Glomerular visceral epithelial cell (primary cell): Measurements from ENCODE around the gene IKZF2.

Source experiments
- DNase-seq: peaks from one replicate; pipeline ENCODE4 v3.0.0-alpha.2; 2016; ENCODE audit errors: extremely low spot score

IKZF2 gene

DNA sequence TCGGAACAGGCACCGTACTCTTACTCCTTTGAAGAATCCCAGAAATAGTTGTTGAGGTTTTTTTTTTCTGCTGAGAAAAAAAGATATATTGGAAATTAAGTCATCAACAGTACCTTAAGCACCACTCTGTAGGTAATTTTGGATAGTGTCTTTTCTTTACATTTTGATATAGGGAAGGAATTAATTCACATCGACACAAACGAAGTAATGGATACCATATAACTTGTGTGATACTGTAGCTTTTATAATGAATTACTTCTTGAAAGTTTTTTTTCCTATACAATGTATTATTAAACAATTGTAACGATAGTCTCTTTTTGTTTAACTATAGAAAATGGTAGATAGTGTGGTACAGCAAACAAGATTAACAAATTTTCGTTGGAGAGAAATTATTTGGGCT lies 1.5 kb upstream of the IKZF2 start:
- no peak for DNase-seq

DNA sequence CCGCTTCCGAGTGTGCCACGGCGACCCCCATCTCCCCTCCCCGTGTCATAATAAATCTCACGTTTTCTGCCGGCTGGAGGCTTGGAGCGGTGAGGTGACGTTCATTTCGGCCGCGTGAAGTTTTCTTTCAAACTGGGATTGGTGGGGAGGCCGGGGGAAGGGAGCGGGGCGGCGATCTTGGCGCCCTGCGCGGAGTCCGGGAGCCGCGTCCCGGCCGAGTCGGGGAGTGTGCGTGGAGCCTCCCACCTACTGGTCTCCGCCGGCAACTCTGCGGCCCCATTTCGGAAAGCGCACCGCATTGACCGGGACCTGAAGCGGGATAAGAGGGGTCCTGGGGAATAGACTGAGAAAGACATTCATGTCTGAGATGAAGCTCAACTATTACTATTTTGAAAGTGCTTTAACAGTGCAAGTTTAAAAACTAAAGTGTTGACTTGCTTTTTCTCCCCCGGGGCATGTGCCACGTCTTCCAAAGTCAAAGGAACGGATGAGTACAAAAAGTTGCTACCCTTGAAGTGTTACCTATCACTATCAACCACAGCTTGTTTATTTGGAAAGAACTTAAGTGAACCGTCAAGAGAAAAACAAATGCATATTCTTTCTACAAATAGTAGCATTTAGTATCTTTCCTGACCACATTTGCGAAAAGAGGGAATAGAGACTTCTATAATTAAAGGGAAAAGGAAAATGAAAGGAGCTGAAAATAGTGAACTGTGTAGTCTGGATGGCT lies 818 bp upstream of the IKZF2 start:
- peak; percentile 73 for DNase-seq

DNA sequence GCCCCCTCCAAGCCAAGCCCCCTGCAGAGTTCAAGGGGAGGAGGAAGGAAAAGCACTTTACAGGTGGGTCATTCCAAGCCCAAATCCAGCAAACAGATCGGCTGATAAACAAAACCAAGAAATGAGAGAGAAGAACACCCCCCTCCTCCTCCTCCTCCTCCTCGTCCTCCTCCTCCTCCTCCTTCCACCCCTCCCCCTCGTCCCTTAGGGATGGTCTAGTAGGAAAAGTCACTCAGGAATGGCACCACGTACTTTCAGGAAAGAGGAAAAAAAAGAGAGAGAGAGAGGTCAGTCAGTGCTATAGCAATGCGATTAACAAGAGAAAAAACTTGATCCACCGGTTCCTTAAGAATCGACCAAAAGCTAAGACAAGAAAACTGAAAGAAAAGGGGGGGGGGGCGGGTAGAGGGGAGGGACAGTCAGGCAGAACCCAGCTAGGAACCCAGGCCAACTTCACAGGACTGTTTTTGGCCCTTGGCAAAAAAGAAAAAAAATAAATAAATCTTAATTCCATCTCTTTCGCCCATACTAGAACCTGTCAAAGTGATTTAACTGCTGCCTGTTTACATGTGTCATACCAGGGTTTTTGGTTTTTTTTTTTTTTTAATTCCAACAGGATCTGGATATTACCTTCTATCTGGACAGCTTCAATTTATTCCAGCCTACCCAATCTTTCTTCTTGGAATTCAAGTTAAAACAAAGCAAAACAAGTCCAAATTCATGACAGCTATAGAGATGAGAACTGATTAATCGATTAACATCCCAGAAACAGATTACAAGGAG lies 906 bp downstream of the IKZF2 start:
- DNase-seq = peak; percentile 24

DNA sequence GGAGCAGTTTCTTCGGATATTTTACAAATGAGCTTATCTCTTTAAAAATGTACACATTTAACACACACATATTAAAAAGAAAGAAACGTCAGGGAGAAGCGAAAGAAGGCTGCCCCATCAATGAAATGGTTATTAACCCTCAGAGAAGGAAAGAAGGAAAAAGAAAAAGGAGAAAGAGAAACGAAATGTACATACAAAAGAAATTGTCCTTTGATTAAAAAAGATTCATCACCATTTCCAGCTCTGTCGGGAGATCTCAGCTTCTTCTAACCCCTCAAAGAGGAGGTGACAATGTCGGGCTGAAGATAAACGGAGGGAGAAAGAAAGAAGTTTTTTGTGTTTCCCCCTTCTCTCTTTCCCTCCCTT lies 1.5 kb downstream of the IKZF2 start:
- DNase-seq = no peak

DNA sequence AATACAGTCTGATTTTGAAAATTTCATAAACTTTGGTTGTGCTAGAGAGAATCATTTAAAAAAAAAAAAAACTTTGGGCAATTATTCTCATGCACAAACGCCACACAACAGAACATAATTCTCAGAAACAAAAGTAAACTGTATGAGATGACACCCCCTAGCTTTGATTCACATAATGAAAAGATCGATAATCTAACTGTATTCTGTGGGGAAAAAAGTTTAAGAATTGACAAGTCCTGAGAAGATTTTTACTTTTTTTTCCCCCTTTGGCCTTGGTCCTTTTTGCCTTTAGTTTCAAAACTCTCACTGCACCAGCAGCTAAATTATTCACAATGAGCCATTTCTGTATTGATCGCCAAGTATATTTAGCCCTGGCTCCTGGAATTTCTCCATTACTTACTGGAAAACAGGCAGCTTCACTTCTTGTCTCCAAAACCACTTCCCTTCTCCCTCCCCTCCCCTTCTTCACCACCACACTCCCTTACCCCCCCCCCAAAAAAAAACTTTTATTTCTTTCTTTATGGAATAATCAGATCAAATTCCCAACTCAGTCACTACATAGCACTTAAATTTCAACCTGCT lies 2.0 kb downstream of the IKZF2 start:
- DNase-seq = no peak

DNA sequence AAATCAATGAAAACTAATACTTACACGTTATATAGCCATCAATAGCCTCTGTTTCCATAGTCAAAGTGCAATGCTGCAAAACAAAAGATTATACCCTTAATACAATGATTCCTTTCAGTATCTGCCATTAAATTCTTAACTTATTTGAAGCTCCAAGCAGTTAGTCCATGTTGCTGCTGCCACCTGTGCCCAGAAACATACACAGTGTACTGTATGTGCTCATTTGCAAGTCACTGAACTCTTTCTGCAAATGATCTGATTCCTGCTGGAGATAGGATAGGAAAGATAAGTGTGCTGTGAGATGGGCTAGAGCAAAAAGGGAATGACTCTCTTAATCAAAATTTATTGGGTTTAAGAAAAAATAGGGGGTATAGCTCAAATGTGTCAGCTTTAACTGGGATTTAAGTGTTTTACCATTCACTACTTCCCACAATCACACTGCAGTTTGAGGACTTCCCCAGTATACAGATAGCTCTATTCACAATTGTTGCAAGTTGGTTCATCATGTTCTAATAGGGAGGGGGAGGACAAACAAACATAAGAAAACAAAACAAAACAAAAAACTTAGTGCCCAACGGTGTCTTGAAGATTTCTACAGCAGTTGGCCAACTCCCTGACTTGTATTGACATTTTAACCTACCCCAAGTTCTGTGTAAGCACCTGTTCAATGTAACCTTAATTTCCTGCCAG lies 2.7 kb downstream of the IKZF2 start:
- no peak for DNase-seq

DNA sequence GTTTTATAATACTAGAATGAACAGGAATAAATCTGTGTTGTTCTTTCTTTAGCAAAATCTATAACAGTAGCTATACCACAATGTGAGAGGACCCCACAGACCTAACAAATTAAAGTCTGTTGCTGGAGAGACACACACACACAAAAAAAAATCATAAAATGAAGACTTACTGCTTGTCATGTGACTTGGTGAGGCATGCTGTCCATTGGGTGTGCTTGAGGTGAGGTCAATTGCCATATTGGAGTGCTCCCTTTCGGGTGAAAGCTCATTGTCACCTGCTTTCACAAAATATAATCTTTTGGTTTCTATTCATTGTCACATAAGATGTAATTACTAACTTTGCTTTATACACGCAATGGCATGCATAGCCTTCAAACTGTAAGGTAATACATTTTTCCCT lies 3.9 kb downstream of the IKZF2 start:
- DNase-seq = no peak

DNA sequence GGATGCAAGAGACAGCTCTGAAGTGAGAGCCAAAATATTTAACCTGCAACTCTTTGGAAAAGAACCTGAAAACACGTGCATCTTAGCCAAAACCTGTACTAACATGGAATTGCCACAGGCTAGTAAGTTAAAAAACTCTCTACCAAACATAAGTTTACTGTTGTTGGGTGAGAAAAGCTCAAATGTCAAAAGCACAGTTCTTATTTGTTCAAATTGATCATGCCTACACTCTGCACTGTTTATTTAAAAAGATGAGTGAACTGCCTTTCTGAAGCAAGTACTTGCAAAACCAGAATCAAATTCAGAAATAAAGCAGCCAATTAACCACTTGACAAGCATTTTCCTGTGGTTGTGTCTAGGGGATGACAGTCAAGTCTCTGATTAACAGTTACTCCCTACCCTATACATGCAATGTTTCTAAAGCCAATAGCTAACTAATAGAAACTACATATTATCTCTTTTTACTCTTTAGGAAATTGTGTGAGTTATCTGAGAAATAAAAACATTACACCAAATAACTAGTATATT lies 5.6 kb downstream of the IKZF2 start:
- no peak for DNase-seq

DNA sequence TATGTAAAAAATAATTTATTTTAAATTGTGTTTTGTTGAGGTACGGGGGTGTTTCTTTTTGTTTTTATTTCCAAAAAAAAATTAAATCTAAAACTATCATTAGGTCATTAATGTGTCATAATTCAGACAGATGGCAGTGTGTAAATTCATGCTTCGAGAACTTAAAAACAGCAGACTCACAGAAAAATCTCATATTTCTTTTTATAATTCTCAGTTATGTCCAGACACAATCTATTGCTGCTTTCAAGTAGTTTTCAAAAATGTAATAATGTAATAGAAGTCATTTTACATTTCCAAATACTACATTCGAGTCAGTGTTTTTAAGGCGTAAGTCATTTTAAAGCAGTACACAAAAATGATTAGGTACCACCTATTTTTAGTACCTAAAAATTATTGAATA lies 14.3 kb downstream of the IKZF2 start:
- no peak for DNase-seq

DNA sequence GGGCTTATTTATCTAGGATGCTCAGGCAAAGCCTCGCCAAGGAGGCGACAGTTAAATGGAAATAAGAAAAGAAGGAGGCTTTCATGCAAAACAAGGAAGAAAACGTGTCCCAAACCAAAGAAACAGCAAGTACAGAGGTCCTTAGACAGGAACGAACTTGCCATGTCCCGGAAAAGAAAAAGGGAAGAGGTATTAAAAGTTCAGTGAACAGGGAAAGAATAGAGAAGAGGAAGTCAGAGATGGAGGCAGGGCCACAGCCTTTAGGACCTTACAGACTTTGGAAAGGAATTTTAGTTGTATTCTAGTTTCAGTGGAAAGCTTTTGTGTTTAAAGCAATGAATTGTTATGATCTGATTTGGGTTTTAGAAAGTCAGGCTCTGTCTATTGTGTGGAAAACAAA lies 22.1 kb downstream of the IKZF2 start:
- DNase-seq = no peak

DNA sequence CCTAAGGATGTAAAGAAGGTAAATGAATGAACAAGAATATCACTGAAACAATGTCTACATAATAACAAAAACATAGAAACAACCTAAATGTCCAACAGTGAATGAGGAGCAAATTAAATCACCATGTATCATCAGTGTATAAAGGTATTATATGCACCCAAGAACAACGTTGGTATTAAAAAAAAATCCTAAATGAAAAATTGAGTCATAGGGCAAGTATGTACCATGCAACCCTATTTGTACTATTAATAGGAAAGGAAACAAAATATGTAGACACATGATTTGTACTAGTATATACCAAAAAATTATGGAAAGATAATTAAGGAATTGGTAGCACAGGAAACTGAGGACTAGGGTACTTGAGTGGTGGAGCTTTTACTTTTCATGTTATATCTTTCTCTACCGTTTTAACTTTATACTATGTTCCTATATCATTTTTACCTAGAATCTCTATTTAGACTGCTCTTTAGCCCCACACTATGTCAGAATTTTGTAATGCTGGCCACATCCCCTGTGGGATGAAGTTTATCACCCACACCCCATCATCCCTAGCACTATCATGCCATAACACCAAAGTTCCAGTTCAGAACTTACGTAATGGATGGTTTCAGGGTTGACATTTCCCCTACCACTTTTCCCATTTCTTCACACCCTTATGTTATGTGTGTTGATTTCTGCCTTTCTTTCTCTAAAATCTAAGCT lies 25.6 kb downstream of the IKZF2 start:
- no peak for DNase-seq

DNA sequence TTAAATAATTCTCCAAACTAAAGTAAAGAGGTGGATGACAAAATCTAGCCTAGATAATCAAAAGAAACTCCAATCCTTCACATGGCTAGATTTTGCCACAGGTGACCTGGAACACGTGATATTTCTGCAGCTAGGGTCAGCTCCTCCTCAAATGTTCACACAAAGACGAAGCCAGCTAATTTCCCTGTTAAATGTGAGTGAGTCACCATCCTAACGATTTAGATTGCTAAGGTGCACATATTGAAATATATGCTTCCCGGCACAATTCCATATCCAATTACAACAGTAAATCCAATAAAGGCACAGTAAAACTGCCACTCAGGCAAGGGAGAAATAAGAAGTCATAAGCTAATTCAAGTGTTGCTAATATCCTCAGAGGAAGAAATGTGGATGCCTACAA lies 28.7 kb downstream of the IKZF2 start:
- DNase-seq = no peak

DNA sequence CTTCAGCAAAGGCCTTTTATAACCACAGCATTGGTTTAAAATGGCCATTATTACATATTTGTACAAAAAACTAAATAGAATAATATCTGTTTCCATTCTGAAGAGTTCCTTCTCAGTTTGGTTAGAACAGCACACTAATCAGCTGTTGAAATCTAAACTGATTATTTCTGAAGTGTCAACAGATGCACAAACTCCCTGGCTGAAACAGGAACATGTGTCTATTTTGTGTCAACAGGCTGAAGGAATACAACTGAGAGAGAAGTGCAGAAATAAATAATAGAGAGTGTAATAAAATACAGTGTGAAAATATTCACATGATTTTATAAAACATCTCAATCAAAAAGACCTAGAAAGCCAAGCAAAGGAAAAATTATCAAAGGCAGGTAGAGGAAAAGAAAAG lies 29.7 kb downstream of the IKZF2 start:
- no peak for DNase-seq

DNA sequence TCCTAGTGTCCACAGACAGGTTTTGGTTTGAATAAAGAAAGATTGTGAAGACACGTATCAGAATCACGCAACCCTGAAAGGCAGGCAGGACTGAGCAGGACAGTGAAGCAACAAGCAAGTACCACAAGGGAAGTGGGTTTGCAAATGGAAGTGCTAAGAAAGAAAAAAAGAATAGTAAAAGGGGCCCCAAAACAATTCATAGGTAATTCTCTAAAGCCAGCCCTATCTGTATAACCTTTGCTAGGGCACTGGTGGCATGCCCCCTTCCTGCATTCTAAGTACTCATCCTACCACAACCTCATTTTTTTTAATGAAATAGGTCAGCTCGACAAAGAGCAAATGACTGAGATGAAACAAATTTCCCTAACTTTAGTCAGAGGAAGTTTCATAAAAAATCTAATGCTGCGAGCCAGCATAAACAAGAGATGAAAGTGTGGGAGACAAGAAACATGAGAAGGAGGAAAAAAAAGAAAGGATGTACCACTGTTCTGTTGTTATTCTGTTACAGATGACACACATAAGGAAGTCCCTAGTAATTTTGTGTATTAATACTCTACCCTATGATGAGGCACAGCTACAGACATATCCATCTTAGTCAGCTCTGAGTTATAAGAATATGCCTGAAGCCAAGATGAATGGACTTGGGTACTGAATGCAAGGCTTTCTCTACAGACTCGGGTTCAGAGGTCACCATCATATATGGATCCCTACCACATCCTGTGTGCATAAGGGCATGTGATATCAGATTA lies 32.2 kb downstream of the IKZF2 start:
- DNase-seq = peak; percentile 16

DNA sequence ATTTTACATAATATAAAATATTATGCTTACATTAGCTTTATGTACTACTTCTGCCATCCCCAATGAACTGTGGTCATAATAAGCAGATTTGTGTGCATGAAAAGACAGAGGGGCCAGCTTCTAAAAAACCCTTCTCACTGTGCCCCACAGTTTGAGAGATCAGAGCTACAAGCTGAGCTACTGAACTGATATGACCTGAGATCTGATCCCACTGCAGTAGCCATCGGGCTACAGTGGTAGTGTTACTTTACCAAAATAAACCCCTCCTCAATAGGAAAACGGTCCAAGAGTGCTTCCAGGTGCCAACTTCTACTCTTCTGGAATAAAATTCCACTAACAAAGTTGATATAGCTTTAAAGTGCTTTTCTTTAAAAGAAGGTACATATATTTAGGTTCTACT lies 43.1 kb downstream of the IKZF2 start:
- DNase-seq = no peak

DNA sequence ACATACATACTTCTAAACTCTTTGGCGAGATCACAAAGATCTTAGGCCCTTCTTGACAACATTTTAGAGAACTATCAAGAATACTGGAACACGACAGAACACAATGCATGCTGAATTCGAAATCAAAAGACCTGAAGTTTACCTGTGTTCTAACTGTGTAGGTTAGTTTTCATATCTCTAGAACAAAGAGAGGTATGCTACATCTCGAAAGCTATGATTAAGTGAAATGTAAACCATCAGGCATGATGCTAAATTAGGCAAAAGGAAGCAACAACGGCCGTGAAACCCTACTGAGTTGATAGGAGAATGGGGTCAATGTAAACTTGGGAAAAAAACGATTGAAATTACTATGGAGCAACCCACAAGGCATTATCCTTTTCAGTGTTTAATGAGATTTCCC lies 43.7 kb downstream of the IKZF2 start:
- no peak for DNase-seq

DNA sequence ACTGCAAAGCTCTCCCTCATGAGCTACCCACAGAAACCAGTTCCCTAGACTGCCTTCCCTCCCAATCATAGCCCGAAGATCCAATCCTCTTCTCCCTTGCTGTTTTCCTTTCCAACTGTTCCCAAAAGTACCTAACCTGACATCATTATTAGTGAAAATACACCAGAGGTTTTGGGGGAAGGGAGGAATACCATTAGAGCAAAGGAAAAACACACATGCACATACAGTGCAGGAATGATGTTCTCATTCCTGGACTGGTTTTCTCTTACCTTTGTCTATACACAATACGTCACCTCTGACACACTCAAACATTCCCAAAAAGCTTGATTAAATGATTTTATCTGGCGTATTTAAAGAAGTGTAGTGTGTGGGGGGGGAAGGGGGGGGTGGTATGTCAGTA lies 46.2 kb downstream of the IKZF2 start:
- DNase-seq = no peak

DNA sequence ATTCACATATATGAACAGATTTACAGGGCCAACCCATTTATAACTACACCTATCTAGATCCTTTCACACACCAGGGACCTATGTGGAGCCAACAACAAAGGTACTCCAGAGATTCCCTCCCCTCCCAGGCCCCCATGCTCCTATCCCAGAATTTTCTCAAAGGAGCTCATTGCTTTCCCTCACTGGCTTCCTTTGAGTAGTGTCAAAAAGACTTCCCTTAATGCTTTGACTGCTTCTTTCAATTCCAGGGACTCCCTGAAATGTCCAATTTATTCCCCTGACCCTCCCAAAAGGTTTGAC lies 46.6 kb downstream of the IKZF2 start:
- DNase-seq = no peak

DNA sequence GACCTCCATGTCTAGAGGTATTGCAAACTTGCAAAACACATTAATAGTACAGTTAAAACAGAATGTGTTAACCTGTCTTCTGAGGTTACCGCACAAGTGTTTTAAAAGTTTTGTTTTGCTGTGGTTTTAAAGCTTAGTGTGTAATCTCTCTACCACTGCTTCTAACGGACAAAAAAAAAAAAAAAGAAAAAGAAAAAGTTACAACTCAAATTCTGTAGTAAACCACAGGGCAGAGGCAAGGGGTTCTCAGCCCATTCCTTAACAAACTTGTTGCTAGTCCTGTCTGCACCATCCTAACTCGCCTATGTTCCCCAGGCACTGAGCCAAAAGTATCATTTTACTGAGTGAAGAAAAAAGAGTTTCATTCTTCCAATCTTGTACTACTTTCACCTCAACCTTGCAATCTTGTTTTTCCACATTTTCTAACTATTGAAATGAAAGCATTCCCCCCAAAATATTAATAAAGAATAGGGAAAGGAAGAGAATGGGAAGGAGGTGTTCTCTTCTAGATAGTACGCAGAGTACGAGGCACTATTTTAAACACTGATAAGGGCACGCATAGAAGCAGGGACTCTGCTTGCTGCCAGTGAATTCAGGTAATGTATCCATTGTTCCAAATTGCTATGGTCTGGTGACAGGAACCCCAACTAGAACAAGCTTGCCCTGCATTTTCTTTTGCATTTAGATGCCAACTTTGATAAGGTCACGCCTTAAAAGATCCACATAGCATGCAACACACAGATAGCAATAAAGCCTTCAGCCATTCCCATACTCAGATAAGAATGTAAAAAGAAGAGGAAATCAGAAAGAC lies 47.1 kb downstream of the IKZF2 start:
- DNase-seq = no peak

DNA sequence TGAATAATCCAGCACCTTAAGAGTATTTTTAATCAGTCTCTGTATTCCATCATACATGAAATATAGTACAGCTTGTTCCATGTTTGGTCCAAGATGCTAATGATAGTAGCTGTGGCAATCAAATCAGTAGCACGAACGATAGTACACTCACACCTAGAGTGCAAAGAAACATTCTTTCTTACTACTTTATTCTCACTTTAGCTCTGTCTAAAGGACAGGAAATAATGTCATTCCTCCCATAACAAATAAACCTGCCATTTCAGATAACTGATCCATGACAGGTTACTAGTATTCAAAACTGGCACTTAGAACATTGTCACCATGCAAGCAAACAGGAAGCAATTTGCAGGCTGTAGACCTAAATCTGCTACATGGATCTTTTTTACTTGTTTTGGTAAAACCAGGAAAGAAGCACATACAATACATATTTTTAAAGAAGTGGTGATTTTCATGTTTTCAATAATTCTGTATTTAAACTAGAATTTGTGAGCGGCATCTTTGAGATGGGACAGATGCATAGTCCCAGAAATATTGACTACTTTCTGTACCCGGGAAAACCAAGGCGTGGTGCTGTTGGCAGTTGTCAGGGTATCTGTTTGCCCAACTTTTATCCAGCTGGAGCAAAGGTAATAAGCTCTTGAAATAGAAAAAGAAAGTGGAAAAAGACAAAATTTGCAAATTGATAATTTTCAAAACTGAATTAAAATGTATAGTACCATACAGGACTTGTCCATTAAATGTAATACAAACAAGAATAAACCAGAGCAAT lies 49.5 kb downstream of the IKZF2 start:
- no peak for DNase-seq
